ENCODE measurements around the gene PTPRT. TPM values are rescaled to one million over a fixed set of nuclear protein-coding genes. Genes with fewer than 3 reads are reported as not detected.

The PTPRT gene
- total and polyA plus RNA-seq, 11 donors: 0.04 to 2.5 (median 0.25) TPM; not detected in 2

- Histone ChIP-seq H3K27me3 (no peaks in the 10 kb centered on the region), H3K4me1 (no peaks in the 10 kb centered on the region), H3K27ac (no peak overlapping the region), H3K4me3 (no peak overlapping the region), H3K36me3 (no peaks in the 10 kb centered on the region), H3K9me3 (no peaks in the 10 kb centered on the region)
- ATAC-seq (no peak), DNase-seq (no peak)
- TF ChIP-seq CTCF (IDR thresholded peaks at IDR 0.05) (no peak), POLR2A (IDR thresholded peaks at IDR 0.05) (no peak)
- intact Hi-C loops (cut with DNase I): loop anchor here in 2 of 10 donors (10.0 kb wide), 2 partner anchors 337 to 987 kb away; partner anchors contain the start of gene PTPRT (in 2 of the 2)
Observed at GRCh38 chr20:42197599-42197998, 992.1 kb downstream of the PTPRT start.

- DNase-seq (no peak), ATAC-seq (no peak)
- H3K9me3 ChIP-seq: no peaks in the 10 kb centered on the region
- H3K27me3 ChIP-seq: no peaks in the 10 kb centered on the region
- no peak overlapping the region for H3K4me3 ChIP-seq
- H3K36me3 ChIP-seq: no peaks in the 10 kb centered on the region
- no peaks in the 10 kb centered on the region for H3K4me1 ChIP-seq
- intact Hi-C loops (cut with DNase I): loop anchor here in 2 of 10 donors (10.0 kb wide), 2 partner anchors 342 to 992 kb away; partner anchors contain the start of gene PTPRT (in 2 of the 2)
- no peak overlapping the region for H3K27ac ChIP-seq
- TF ChIP-seq CTCF (IDR thresholded peaks at IDR 0.05) (no peak), POLR2A (IDR thresholded peaks at IDR 0.05) (no peak)
- WGBS, 4 donors: 69 to 71% (median 70%) methylated on average over 2 of the region's 2 CpGs
Observed at GRCh38 chr20:42193119-42193518, 996.6 kb downstream of the PTPRT start.

GRCh38 chr20:42192321-42192720 is 997.4 kb downstream of the PTPRT start:
- H3K36me3 ChIP-seq: no peaks in the 10 kb centered on the region
- no peaks in the 10 kb centered on the region for H3K4me1 ChIP-seq
- DNase-seq (no peak), ATAC-seq (no peak)
- no peaks in the 10 kb centered on the region for H3K9me3 ChIP-seq
- H3K27ac ChIP-seq: no peak overlapping the region
- 30 to 41% (median 40%) methylated on average over 2 of the region's 2 CpGs for WGBS, 4 donors
- TF ChIP-seq CTCF (IDR thresholded peaks at IDR 0.05): no peak
- TF ChIP-seq POLR2A (IDR thresholded peaks at IDR 0.05): no peak
- H3K27me3 ChIP-seq: no peaks in the 10 kb centered on the region
- intact Hi-C loops (cut with DNase I): loop anchor here in 2 of 10 donors (10.0 kb wide), 2 partner anchors 342 to 992 kb away; partner anchors contain the start of gene PTPRT (in 2 of the 2)
- no peak overlapping the region for H3K4me3 ChIP-seq

- WGBS, 4 donors: 55 to 61% (median 61%) methylated on average over 4 of the region's 4 CpGs
- Histone ChIP-seq H3K36me3 (no peaks in the 10 kb centered on the region), H3K9me3 (no peaks in the 10 kb centered on the region), H3K4me3 (no peak overlapping the region), H3K27me3 (no peaks in the 10 kb centered on the region), H3K27ac (no peak overlapping the region), H3K4me1 (no peaks in the 10 kb centered on the region)
- ATAC-seq (no peak), DNase-seq (no peak)
- TF ChIP-seq CTCF (IDR thresholded peaks at IDR 0.05) (peak in 2 of 12 donors; percentile 8 to 23), POLR2A (IDR thresholded peaks at IDR 0.05) (no peak)
- intact Hi-C loops (cut with DNase I): loop anchor here in 2 of 10 donors (10.0 kb wide), 2 partner anchors 344 to 994 kb away; partner anchors contain the start of gene PTPRT (in 2 of the 2)
Observed at GRCh38 chr20:42191140-42191860, 998.4 kb downstream of the PTPRT start.
